DOHH2 (cell line): ENCODE results near the gene WDFY2.

Experiments
- H3F3A ChIP-seq: fragments of 200-600 bp; sonication (generic), shearing (Covaris generic); 2 replicates; pipeline ENCODE4 v1.6.0; 2016; ENCODE audit warnings: antibody characterized with exemption, mild to moderate bottlenecking; ENCODE audit not compliant: control insufficient read depth, insufficient read depth
- H3K27ac ChIP-seq: fragments of 200-600 bp; sonication (generic); 2 replicates; pipeline ENCODE4 v1.5.1; 2014; ENCODE audit warnings: low read depth, mild to moderate bottlenecking, low read length, moderate library complexity
- H3K27me3 ChIP-seq: fragments of 200-600 bp; sonication (generic); 2 replicates; pipeline ENCODE4 v1.6.1; 2014; ENCODE audit warnings: mild to moderate bottlenecking, low read length, mixed read lengths; ENCODE audit not compliant: control insufficient read depth
- H3K36me3 ChIP-seq: fragments of 200-600 bp; sonication (generic); 2 replicates; pipeline ENCODE4 v1.6.1; 2014; ENCODE audit warnings: mild to moderate bottlenecking, low read length, moderate library complexity, mixed read lengths; ENCODE audit not compliant: control insufficient read depth
- H3K4me1 ChIP-seq: fragments of 200-600 bp; sonication (generic); 2 replicates; pipeline ENCODE4 v1.6.1; 2014; ENCODE audit warnings: mild to moderate bottlenecking, low read length, mixed read lengths; ENCODE audit not compliant: control insufficient read depth
- H3K4me2 ChIP-seq: fragments of 200-600 bp; sonication (generic); 2 replicates; pipeline ENCODE4 v1.6.0; 2014; ENCODE audit warnings: mild to moderate bottlenecking, low read length, moderate library complexity
- H3K4me3 ChIP-seq: fragments of 200-600 bp; sonication (generic); 2 replicates; pipeline ENCODE4 v1.5.1; 2014; ENCODE audit warnings: mild to moderate bottlenecking, low read length, mixed read lengths
- H3K79me2 ChIP-seq: fragments of 200-600 bp; sonication (generic); 2 replicates; pipeline ENCODE4 v1.6.1; 2014; ENCODE audit warnings: mild to moderate bottlenecking, low read length, mixed read lengths; ENCODE audit not compliant: control insufficient read depth
- H3K9me2 ChIP-seq: fragments of 200-600 bp; sonication (generic); replicated peaks from 2 replicates; pipeline ENCODE4 v1.6.1; 2014; ENCODE audit warnings: mild to moderate bottlenecking, low read length, mixed read lengths; ENCODE audit not compliant: control insufficient read depth
- H3K9me3 ChIP-seq: fragments of 200-600 bp; sonication (generic); 2 replicates; pipeline ENCODE4 v1.6.1; 2014; ENCODE audit warnings: antibody characterized with exemption, low read length, mixed read lengths; ENCODE audit not compliant: control insufficient read depth, insufficient read depth
- H4K20me1 ChIP-seq: fragments of 200-600 bp; sonication (generic); 2 replicates; pipeline ENCODE4 v1.6.0; 2014; ENCODE audit warnings: low read depth, mild to moderate bottlenecking, antibody characterized with exemption, low read length, moderate library complexity; ENCODE audit not compliant: control insufficient read depth, insufficient read depth
- EZH2phosphoT487 ChIP-seq: fragments of 200-600 bp; sonication (generic); IDR thresholded peaks from 2 replicates; pipeline ENCODE4 v1.6.1; 2017; ENCODE audit warnings: borderline replicate concordance, mild to moderate bottlenecking, antibody characterized with exemption, low read length, moderate library complexity, mixed read lengths
- TF ChIP-seq, protein P1 (sequence below): fragments of 200-600 bp; sonication (generic); IDR thresholded peaks from one replicate; pipeline ENCODE4 v1.5.1; 2014; ENCODE audit warnings: antibody characterized with exemption, mild to moderate bottlenecking, low read depth, low read length; ENCODE audit not compliant: poor library complexity, severe bottlenecking

The WDFY2 gene

DNA sequence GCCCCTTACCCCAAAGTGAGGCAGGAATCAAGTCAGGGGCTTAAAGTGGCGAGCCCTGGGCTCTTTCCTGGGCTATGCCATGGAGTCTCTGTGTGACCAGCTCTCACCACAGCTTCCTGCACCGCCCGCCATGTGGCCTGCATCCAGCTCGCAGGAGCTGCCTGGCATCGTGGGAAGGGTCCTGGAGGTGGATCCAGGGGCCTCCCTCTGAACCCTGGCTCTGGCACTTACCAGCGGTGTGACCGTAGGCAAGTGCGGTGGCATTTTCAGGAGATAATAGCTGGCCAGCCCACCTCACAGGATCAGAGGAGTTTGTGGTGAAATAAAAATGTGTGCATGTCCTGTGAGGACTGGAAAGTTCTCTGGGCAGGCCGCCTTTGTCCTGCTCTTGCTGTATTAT is 193.7 kb downstream of the WDFY2 start:
- no peaks in the 10 kb centered on the region for H3K36me3 ChIP-seq
- no peaks in the 10 kb centered on the region for H4K20me1 ChIP-seq
- peaks cover 7% of the 10 kb centered on the region; the same call in 1 of the 2 replicates for H3K27me3 ChIP-seq
- H3K79me2 ChIP-seq, result no peaks in the 10 kb centered on the region
- peaks cover 8% of the 10 kb centered on the region for H3K4me1 ChIP-seq
- no peaks in the 10 kb centered on the region for H3K9me2 ChIP-seq
- no peak overlapping the region for H3K27ac ChIP-seq
- H3K9me3 ChIP-seq, result no peaks in the 10 kb centered on the region
- H3K4me2 ChIP-seq, result no peak overlapping the region
- no peaks in the 10 kb centered on the region for H3F3A ChIP-seq
- no peak overlapping the region for H3K4me3 ChIP-seq
- TF ChIP-seq EZH2phosphoT487, result no peak
- TF ChIP-seq, protein P1, sequence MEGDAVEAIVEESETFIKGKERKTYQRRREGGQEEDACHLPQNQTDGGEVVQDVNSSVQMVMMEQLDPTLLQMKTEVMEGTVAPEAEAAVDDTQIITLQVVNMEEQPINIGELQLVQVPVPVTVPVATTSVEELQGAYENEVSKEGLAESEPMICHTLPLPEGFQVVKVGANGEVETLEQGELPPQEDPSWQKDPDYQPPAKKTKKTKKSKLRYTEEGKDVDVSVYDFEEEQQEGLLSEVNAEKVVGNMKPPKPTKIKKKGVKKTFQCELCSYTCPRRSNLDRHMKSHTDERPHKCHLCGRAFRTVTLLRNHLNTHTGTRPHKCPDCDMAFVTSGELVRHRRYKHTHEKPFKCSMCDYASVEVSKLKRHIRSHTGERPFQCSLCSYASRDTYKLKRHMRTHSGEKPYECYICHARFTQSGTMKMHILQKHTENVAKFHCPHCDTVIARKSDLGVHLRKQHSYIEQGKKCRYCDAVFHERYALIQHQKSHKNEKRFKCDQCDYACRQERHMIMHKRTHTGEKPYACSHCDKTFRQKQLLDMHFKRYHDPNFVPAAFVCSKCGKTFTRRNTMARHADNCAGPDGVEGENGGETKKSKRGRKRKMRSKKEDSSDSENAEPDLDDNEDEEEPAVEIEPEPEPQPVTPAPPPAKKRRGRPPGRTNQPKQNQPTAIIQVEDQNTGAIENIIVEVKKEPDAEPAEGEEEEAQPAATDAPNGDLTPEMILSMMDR, result no peak

DNA sequence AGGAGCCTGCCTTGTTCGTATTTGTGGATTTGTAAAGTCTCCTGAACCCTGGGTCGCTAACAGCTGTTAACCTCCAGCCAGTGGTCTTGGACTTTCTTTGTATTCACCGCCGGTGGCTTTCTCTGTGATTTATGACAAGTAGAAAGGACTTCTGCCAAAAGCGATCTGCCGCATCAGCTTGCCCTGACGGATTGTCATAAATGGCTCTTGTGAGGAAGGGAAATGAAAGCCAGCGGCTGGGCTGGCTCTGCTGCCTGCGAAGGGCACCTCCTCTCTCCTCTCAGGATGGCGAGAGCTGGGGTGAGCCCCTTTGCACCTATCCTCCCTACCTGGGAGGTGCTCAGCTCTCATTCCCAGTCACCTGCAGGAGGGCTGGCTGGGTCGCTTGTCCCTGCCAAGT is 194.1 kb downstream of the WDFY2 start:
- H3K4me3 ChIP-seq, result no peak overlapping the region
- H3K9me2 ChIP-seq, result no peaks in the 10 kb centered on the region
- no peaks in the 10 kb centered on the region for H3F3A ChIP-seq
- no peak overlapping the region for H3K27ac ChIP-seq
- no peak for TF ChIP-seq EZH2phosphoT487
- TF ChIP-seq, protein P1, result no peak
- no peaks in the 10 kb centered on the region for H4K20me1 ChIP-seq
- H3K9me3 ChIP-seq, result no peaks in the 10 kb centered on the region
- peaks cover 8% of the 10 kb centered on the region for H3K4me1 ChIP-seq
- H3K79me2 ChIP-seq, result no peaks in the 10 kb centered on the region
- H3K4me2 ChIP-seq, result no peak overlapping the region
- H3K36me3 ChIP-seq, result no peaks in the 10 kb centered on the region
- peaks cover 7% of the 10 kb centered on the region; the same call in 1 of the 2 replicates for H3K27me3 ChIP-seq

DNA sequence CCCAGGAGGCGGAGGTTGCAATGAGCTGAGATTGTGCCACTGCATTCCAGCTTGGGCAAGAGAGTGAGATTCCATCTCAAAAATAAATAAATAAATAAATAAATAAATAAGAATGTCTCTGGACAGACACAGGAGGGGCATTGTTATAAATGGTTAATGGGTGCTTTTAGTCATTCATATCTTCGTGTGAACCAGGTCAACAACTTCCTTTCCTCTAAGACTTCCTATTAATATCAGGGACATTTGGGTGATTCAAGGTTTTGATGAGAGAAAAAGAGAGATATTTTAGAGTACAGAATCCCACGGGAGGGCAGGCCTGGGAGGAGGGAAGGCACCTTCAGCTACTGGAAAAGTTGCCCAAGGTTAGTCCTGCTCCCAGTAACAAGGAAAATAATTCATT is 195.8 kb downstream of the WDFY2 start:
- H4K20me1 ChIP-seq, result no peaks in the 10 kb centered on the region
- H3K27me3 ChIP-seq, result no peaks in the 10 kb centered on the region
- no peak overlapping the region for H3K27ac ChIP-seq
- no peaks in the 10 kb centered on the region for H3K9me2 ChIP-seq
- H3K4me3 ChIP-seq, result no peak overlapping the region
- no peaks in the 10 kb centered on the region for H3K9me3 ChIP-seq
- H3K4me1 ChIP-seq, result peaks cover 8% of the 10 kb centered on the region
- H3K36me3 ChIP-seq, result no peaks in the 10 kb centered on the region
- H3K79me2 ChIP-seq, result no peaks in the 10 kb centered on the region
- TF ChIP-seq EZH2phosphoT487, result no peak
- TF ChIP-seq, protein P1, result no peak
- H3F3A ChIP-seq, result no peaks in the 10 kb centered on the region
- no peak overlapping the region for H3K4me2 ChIP-seq
